HG02970 (cell line): ENCODE data around the gene RIN3.
"Not testable (repeated sequence)": the region's sequence is repeated elsewhere in the genome, so short reads cannot be mapped to it uniquely, and the experiment has no call there.

Source experiments
- ATAC-seq: cut with Tn5 transposase; IDR thresholded peaks from one replicate; pipeline ENCODE4 v1.9.1; 2021; ENCODE audit warnings: mild to moderate bottlenecking, moderate library complexity, moderate number of reproducible peaks; ENCODE audit not compliant: unreplicated experiment, low FRiP score

Gene RIN3

GRCh38 chr14:92524602-92525185 is 11.1 kb downstream of the RIN3 start:
- ATAC-seq, result no peak

GRCh38 chr14:92525322-92526095 is 11.9 kb downstream of the RIN3 start:
- no peak for ATAC-seq

GRCh38 chr14:92527721-92528120 is 14.1 kb downstream of the RIN3 start:
- ATAC-seq, result no peak

GRCh38 chr14:92528486-92529100 is 15.0 kb downstream of the RIN3 start:
- ATAC-seq, result no peak

- ATAC-seq, result no peak
Measured at GRCh38 chr14:92529903-92530302, 16.3 kb downstream of the RIN3 start.

- ATAC-seq, result no peak
Measured at GRCh38 chr14:92531106-92531873, 17.7 kb downstream of the RIN3 start.

DNA sequence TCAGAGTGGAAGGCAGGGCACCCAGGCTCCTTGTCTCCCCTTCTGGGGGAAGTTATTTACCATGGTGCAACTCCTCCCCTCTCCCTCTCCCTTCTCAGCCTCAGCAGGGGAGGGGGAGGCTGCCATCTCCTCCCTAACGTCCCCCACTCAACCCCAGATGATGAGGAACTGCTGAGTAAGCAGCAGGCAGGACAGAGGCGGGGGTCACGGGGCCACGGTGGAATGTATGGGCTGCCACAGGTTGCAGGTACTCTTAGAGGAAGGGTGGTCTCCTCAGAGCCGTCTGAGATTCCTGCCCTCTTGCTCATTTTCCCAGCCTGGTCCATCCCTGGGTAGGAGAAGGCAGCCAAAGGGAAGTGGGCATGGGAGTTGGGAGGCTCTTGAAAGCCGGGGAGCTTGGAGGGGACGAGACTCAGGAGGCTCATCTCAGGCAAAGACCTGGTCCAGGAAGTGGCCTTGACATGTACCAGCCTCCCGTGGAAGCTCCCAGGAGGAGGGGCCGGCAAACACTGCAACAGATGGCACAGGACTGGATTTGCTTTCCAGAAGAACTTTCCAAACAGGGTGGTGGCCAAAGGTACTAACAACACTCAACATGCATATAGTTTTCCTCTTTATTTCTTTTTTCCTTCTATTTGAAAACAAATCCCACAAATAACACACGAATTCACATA is 19.0 kb downstream of the RIN3 start:
- ATAC-seq, result no peak

GRCh38 chr14:92534932-92535643 is 21.5 kb downstream of the RIN3 start:
- ATAC-seq, result no peak

- not testable (repeated sequence) for ATAC-seq
Measured at GRCh38 chr14:92536231-92536630, 22.6 kb downstream of the RIN3 start.

DNA sequence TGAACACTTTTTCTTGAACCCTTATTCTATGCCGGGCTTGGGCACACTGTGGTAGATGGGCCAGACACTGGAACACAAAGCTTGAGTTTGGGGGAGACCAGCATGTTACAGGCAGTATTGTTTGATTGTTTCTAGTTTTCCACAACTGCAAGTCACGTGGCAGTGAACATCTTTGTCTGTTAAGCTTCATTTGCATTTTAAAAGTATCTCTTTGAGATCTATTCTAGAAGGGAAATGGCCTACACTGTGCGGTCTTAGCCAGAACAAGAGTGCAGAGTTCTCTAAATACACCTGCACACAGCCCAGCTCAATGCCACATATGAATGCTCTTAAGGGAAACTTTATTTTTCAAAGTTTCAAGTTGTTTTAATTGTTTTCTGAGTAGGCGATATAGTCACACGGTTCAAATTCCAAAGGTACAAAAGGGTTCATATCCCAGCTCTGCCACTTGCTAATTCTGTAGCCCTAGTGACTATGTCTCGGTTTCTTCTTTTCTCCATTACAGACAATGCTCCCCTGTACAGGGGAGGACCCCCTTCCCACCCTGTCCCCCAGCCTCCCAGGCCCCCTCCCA is 24.9 kb downstream of the RIN3 start:
- ATAC-seq, result no peak

DNA sequence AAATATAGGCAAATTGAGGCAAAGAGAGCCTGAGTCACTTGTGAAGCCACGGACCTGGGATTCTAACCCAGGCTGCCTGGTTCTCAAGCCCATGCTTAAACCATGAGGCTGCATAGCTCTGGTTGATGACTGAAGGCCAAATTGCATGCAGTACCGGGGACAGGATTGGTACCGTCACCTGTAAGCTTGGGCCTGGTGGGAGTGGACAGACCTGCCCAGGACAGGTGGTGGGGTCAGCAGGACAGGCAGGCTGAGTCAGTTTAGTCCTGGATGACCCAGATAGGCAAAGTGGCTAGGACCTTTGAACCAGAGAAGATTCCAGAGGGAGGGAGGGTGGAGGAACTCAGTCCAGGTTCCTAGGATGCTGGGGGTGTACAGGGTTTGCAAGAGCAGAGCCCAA is 25.8 kb downstream of the RIN3 start:
- no peak for ATAC-seq

GRCh38 chr14:92539875-92540274 is 26.3 kb downstream of the RIN3 start:
- ATAC-seq, result no peak

- no peak for ATAC-seq
Measured at GRCh38 chr14:92540472-92541048, 27.0 kb downstream of the RIN3 start.

DNA sequence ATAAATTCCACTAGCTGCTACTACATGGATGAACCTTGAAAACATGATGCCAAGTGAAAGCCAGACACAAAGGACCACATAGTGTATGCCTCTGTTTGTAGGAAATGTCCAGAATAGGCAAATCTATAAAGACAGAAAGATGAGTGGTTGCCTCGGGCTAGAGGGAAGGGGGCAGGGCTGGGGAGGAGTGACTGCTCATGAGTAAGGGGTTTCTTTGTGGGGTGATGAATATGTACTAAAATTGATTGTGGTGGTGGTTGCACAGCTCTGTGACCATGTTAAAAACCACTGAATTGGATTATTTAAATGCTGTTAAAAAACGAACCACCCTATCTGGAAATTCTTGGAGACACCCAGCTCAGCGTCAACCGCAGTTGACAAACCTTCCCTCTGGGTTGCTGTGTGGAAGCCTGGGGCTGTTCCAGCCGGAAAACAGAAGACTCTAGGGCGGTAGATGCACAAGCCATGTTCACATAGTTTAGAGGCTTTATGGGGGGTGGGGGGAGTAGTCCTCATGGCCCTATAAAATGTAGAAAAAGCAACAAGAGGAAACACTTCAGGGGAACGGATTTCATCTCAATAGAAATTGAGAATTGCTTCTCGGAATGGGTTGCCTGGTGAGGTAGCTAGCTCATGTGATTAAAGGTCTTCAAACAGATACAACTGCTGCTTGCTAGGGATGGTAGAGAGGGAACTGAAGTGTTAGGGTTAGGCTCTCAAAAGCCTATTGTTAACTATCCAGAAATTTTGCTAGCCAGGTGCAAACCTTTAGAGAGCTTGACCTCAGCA is 29.4 kb downstream of the RIN3 start:
- no peak for ATAC-seq

GRCh38 chr14:92544051-92544720 is 30.6 kb downstream of the RIN3 start:
- no peak for ATAC-seq

DNA sequence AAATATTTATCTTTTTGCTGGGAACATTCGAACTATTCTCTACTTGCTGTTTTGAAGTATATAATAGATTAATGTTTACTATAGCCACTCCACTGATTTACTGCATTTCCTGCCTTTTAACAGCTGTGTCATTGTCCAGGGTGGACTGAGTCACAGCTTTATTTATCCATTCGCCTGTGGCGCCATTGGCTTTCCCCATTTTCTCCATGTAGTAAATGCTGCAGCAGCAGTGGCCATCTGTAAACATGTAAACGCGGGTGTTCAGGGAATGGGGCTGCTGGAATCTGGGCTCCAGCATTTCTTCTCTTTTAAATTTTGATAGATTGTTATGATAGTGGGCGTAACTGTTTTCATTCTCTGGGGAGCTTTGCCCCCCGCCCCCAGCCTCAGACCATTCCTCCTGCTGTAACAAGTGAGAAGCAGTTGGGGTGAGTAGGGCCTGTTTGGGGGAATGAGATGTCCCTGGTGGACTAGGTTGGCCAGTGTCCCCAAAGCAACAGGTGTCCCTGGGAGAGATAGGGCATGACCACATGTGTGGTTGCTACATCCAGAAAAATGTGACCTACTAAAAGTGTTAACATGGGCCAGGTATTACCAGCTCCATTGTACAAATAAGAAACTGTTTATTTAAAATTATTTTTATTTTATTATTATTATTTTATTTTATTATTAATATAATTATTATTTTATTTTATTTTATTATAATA is 32.9 kb downstream of the RIN3 start:
- ATAC-seq, result no peak

DNA sequence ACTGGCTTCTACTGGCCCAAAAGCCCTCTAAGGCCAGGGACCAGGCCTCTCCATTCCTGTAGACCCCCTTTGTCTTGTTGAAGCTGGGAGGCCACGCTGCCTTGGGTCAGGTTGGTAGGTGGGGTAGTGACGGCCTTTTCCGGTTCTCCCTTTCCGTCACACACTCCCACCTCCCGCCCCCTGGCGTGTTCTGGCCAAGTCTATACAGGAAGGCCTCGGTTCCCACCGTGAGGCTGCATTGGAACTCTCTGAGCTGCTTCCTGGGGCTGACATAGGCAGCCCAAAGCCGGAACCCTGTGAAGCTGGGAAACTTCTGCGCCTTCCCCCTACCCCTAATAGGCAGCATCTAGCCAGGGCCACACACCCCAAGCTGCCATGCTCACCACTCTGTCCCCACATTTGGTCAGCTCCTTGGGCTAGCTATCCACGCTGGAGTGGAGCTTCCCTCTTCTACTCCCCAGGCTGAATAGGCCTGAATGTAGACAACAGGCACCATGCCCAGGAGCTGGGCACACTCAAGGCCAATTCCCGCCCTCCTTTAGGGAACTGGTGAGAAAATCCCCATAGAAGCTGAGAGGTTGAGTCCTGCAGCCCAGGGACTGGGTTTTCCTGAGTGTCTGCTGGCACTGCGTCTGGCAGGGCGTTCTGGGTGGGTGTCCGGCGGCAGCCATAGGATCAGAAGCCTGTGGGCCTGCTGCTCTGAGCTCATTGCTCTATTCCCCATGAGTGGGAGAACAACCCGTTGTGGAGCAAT is 35.7 kb downstream of the RIN3 start:
- ATAC-seq, result no peak
